NCI-H1436 (cell line): ENCODE data around the gene TP53RK.

ENCODE experiments used
- DNase-seq: peaks from one replicate; lab custom pipeline; 2025; lab: John Stamatoyannopoulos, UW

Gene TP53RK

DNA sequence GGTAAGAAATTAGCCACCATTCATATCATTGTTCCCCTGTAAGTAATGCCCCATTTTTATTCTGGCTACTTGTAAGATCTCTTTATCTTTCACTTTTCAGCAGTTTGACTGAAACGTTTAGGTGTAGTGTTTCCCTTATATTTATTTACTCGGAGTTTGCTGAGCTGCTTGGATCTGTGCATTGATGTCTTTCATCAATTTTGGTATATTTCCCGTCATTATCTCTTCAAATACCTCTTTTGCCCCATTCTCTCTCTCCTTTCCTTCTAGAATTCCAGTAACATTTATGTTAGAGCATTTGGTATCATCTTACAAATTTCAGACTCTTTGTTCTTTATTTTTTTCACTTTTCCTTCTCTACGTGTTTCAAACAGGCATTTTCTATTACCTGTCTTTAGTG lies 28.8 kb downstream of the TP53RK start:
- DNase-seq: no peak

DNA sequence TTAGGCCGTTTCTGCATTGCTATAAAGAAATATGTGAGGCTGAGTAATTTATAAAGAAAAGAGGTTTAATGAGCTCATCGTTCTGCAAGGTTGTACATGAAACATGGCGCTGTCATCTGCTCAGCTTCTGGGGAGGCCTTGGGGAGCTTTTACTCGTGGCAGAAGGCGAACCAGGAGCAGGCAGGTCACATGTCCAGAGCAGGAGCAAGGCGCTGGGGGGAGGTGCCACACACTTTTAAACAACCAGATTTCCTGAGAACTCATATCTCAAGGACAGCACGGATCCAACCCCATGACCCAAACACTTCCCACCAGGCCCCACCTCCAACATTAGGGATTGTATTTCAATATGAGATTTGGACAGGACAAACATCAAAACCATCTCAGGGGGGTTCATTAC lies 31.6 kb downstream of the TP53RK start:
- no peak for DNase-seq

DNA sequence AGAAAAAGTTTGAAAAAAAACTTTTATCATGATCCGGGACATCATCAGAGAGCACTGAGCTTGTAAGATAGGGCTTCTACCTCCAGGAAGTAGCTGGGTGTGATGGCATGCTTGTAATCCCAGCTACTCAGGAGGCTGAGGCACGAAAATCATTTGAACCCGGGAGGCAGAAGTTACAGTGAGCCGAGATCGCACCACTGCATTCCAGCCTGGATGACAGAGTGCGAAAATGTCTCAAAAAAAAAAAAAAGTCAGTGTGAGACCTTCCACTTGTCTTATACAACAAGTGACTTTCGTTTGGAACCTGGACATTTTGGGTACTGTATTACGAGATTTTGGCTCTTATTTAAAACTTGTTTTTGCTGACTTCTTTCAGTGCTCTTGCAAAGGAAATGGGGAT lies 32.1 kb downstream of the TP53RK start:
- no peak for DNase-seq

DNA sequence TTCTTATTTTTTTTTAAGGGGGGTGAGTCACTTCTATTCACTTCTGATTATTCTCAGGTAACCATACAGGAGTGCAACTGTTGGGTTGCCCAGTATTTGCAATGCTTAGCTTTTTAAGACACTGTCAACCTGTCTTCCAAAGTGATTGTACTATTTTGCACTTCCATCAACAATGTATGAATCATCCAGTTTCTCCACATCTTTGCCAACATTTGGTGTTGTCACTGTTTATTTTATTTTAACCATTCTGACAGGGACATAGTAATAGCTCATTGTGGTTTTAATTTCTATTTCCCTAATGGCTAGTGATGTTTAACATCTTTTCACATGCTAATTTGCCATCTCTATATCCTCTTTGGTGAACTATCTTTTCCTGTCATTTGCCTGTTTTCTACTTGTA lies 36.5 kb downstream of the TP53RK start:
- no peak for DNase-seq

DNA sequence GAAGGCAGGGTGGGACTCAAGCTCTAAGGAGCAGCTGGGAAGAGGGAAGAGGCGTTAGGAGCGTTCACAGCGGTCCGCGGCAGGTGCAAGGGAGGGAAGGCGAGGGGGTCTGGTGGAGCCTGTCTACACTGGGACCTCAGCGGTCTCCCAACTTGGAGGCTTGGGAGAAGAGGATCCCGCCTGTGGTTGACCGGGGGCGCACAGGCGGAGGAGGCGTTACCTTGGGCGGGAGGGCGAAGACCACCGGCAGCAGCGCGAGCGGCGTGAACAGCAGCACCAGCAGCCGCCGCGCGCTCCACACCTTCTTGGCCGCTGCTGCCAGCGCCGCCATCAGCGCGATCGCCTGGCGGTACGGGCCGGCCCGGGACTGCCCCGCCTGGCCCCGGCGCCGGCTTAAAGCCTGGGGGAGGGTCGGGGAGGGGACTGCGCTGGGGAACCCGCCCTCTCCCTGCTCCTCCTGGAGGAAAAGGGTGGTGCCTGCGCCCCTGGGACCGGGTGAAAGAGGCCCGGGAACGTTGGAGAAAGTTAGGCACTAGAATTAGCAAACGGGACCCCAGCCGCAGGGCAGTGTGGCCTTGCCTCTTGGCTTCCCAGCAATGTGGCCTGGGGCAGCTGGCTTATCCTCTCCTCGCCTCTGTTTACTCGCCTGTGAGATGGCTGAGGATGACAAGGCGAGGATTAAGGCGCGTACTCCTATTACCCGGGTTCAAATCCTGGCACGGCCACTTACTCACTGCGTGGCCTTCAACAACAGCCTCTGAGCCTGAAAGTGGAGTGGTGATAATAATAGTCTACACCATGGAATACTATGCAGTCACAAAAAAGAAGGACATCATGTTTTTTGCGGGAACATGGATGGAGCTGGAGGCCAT lies 37.9 kb downstream of the TP53RK start, which contains the start of gene SLC13A3:
SLC13A3 (minus strand) TSS at position 369 of the 872 bp plus-strand sequence; CDS start at position 331, 38 bp downstream.
- DNase-seq: no peak

DNA sequence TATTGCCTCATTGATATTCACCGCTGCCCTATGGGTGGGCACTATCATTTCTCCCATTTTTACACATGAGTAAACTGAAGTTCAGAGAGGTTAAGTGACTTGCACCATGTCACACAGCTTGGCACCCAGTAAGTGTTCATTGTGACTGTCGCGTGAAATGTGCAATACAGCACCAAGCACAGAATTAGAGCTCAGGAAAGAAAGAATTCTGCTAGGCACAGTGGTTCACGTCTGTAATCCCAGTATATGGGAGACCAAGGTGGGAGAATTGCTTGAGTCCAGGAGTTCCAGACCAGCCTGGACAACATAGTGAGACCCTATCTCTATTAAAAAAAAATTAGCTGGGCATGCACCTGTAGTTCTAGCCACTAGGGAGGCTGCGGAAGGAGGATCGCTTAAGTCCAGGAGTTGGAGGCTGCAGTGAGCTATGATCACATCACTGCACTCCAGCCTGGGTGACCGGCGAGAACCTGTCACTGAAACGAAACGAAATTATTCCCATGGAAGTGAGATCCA lies 38.6 kb downstream of the TP53RK start:
- no peak for DNase-seq

DNA sequence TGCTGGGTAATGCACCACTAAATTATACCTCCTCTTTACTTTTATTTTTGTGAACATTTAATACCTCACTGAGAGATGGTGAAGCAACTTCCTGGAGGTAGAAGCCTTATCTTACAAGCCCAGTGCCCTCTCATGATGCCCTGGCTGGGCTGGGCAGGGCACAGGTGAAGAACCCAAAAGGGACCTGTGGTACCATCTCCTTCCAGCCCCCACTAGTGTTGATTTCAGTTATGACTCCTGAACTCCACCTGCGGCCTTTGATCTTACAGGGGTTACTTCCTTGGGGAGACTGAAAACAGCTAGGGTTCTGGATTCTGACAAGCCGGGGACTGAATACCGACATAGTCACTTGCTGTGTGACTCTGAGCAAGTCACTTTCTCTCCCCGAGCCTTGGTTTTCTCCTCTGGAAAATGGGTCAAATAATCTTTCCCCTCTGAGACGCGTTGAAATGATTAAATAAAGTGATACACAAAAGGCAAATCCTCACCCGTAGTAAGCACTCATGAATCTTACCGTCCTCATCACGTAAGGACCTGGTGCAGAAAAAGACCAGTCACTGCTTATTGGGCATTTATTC lies 39.2 kb downstream of the TP53RK start:
- DNase-seq: no peak

DNA sequence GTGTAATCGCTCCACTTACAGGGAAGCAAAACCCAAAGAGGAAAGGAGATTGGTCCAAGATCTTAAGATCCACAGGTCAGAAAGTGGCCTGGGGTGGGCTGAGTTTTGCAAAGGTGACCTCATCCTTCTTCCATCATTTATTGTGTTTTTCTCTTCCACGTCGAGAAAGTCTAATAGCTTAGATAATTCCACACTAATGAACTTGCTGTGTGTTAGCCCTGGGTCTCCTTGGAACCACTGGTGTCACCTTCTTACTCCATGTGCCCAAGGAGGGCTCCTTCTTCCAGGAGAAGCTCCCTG lies 39.6 kb downstream of the TP53RK start:
- DNase-seq: no peak

DNA sequence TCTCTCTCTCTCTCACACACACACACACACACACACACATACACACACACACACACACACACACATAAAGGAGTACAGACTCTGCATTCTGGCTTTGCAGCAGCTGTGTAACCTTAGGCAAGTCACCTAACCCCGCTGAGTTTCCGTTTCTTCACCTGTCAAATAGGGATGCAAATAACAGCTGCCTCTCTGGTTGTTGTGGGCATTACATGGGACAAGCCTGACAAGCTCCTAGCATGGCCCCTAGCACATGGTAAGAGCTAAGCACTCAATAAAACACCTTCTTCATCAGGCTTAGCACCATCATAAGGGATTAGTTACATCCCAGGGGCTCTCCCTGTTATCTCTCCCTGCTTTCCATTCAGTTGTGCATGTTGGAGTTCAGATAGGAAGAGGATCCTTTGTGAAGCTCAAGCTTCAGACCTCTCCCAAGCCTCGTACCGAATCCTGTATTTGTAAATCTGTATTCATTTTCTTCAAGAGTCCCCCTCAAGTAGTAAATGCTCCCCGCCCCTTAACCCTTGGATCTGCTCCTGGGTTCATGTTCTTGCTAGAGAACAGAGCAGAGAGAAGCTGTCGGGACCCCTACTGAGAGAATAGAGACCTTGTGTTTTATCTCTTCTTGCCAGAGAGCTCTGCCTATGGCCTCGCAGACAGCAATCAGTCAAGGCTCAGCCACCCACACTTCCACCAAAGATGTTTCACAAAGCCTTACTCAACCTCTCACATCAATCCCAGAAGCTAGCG lies 40.2 kb downstream of the TP53RK start:
- DNase-seq: no peak

DNA sequence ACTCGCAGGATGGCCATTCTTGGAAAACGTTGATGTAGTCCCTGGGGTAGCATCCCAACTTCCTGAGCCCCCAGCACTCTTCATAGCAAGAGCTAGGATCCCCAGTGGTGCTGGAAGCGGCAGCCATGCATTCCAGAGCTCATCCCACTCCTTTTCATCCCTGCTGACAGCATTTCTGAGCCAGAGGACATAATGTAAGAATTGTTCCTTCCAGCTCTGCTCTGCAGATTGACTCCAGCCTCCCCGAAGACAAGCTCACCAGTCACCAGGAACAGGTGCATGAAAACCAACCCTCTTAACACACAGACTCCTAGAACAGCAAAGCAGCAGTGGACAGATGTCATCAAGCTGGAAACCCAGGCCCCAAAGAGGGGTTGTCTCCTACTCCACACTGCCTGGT lies 41.8 kb downstream of the TP53RK start:
- no peak for DNase-seq

DNA sequence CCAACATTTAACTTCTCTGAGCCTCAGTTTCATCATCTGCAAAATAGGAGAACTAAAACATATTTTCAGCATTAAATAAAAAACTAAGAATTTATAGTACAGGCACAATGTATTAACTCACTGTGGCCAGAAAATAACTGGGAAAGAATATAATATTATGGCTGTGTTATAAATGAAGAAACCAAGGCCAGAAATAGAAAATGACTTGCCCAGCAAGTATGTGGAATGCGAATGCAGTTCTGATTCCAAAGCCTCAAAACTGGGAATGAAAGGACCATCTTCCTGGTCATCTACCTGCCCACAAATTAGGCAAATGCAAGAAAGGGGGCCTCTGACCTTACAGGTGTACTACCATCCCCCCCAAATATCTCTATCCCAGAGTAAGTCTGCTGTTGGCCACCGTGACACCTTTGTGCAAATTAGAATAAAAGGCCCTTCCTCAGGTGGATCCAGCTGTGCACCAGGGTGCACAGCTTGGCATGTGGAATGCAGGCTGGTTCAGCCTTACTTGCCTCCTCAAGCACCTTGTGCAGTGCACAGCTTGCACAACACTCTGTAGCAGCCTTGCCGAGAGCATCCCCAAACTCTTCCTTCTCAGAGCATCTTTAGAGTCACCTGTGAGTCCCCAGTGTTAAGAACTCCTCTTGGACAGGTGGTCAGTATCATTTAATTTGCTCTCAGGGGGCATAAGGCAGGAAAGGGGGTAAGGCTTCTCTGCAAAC lies 42.4 kb downstream of the TP53RK start:
- DNase-seq: no peak

DNA sequence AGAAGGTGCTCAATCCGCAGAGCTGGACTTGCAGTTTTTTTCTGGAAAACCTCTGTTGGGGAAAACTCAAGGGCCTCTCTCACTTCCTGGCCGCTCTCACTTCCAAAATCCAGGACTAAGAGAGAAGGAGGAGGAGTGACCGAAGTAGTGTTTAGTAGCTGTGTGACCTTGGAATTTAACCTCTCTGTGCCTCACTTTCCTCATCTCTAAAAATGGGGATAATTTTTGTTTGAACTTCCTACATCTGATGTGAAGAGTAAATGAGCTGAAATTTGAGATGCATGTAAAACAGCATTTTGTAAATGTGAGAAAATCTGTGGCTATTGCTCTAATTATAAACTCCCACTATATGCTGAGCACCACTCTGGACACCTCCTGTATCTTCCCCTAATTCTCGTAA lies 43.1 kb downstream of the TP53RK start:
- DNase-seq: no peak

DNA sequence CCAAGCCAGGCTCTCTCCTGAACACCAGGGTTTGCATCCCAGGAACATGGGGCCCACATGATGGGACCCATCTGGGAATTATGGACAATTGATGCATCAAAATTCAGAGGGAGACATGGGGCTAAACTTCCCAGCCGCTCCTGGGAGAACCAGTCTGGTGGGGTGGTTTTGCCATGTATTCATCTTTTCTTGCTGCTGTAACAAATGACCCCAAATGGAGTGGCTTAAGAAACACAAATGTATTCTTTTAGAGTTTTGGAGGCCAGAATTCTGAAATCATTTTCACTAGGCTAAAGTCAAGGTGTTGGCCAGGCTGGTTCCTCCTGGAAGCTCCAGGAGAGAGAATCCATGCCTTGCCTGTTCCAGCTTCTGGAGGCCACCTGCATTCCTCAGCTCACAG lies 44.5 kb downstream of the TP53RK start:
- DNase-seq: no peak

DNA sequence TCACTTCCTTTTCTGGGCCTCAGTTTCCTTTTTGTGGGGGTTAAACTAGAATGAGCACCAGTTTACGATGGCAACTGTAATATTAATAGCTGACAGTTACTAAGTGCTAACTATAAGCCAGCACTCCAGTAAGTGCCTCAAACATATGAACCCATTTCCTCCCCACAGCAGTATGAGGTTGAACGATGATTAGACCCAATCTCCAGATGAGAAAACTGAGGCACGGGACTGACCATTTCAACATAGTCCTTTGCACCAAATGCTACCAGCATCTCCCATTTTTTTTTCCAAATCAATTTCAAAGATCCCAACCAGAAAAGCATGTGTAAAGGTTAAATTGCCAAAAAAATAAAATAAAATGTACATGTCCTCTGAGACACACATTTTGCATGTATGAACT lies 45.1 kb downstream of the TP53RK start:
- no peak for DNase-seq

DNA sequence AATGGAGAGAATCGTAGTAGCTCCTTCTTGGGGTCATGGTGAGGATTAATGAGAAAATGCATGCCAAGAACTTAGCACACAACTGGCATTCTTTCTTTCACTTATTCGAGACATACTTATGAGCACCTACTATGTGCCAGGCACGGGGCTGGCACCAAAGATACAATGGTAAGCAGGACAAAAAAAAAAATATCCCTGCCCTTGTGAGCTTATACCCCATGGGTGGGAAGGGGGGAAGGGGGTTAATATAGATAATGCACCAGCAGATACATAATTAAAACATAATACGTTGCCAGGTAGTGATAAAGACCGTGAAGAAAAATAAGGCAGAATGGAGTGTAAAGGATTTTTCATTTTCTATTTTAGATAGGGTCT lies 46.3 kb downstream of the TP53RK start:
- DNase-seq: no peak

DNA sequence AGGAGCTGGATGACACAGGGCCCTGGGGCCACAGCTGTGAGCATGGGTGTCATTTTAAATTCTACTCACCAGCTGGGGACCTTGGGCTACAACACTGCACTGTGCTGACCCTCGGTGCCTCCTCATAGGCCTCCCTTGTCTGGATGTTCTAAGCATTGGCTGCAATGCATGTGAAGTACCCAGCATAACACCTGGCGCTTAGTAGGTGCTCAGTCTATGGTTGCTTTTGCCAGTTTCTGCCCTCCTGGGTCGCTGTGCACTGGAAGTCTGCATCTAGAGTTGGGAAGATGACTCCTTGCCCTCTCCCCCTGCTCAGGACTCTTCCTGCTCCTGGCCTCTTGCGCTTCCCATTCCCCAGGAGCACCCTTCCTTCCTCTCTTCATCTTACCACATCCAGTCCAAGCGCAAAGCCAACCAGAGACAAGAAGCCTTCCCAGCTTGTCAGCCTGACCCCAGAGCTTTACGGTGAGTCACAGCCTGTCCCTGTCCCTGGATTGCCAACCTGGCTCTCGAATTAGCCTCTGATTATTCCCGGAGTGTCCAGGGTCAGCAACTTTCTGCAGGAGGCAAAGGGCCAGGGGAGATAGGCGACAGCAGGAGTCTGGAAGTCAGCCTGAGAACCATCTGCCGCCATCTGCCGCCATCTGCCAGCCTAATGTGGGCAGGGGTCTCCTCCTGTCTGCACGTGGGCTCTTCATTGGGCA lies 46.8 kb downstream of the TP53RK start:
- no peak for DNase-seq

DNA sequence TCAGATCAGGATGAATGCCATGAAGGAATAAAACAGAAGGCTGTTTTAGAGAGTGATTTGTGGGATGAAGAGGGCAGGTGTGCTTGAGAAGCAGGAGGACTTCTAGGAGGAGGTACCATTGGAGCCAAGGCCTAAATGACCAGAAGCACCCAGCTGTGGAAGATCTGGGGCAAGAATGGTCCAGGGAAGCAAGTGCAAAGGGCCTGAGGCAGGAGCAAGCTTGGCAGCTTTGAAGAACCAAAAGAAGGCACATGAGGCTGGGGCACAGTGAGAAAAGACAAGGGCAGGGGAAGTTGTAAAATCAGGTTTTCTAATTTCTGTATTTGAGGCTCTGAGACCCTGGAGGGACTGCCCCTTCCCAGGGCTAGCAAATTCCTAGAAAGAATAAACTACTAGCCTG lies 47.8 kb downstream of the TP53RK start:
- DNase-seq: no peak

DNA sequence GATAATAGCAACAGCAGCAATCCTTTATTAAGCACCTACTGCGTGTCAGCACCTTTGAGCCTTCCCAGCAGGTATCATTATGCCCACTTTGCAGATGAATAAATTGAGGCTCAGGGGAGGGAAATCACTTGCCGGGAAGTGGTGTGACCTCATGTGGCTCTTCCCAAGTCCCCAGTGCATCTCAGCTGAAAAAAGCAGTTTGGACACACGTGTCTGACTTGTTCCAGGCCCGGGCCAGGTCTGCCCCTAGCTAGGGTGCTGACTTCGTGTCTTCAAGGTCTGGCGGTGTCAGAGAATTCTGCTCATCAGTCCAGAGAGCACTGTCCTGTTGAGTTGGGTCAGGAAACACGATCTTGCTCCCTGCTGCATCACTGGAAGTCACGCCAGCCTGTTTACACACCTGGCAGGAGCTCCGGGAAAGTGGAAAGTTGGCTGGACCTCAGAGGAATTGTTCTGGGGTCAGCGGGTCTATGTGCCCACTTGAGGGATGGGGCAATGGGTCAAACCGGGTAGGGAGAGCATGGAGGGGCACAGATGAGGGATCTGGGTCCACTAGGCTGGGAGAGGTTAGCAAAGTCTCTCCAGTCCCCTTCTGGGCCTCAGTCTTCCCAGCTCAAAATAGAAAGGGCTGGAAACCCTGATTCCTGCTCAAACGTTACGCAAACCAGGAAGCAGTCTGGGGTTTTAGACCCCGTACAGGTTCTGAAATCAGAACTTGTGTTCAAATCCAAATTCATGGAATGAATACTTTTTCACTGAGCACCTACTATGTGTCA lies 48.5 kb downstream of the TP53RK start:
- DNase-seq: no peak

DNA sequence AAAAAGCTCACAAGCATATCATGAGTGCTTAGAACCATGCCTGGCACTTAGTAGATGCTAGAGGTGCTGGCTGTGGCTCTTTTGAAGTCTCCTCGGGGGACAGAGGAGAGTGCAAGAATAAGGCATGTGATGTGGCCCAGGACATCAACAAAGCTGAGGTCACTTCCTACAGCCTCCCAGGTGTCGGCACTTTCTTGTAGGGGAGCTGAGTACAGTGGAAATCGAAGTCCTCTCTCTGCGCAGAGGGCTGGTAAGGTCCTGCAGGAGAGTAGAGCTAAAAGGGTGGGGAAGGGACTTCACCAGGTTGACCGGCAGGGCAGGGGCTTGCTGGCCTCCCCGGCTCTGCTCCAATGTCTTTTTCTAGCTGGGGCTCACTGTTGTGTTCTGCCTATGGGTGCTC lies 49.2 kb downstream of the TP53RK start:
- DNase-seq: no peak

DNA sequence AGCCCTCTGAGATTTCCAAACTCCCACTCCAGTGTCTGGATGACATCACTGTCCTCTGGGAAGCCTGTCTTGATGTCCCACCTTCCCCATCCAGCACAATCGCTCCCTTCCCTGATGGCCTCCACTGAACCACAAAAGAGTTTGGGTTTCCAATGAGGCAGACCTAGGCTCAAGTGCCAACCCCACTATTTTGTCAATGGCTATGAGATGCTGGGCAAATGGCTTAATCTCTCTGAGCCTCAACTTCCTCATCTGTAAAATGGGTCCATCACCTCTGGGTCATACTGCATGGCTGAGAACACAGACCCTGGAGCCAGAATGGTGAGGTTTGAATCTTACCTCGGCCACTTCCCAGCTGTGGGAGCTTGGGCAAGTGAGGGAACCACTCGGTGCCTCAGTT lies 49.7 kb downstream of the TP53RK start:
- no peak for DNase-seq

DNA sequence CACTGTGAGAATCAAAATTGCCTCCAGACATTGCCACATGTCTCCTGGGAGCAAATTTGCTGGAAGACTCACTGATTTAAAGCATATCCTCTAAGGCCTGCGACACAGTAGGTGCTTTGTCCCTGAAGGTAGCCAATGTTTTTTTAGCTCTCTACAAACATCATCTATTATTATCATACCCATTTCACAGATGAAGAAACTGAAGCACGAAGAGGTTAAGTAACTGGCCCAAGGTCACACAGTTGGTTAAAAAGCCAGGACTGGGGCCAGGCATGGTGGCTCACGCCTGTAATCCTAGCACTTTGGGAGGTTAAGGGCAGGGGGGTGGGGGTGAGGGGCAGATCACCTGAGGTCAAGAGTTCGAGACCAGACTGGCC lies 50.4 kb downstream of the TP53RK start:
- no peak for DNase-seq
